CD4-positive, alpha-beta memory T cell (primary cell): ENCODE results near the gene LMNA. TPM values are rescaled to one million over a fixed set of nuclear protein-coding genes. Genes with fewer than 3 reads are reported as not detected.

Source experiments
- CTCF ChIA-PET: fragments of 350-600 bp; sonication (Branson Sonifier 250); formaldehyde crosslinking; loops from one replicate; lab custom pipeline; 2021; ENCODE audit warnings: inconsistent platforms; ENCODE audit not compliant: partially characterized antibody; lab: Charles Lee
- POLR2A ChIA-PET: fragments of 350-600 bp; sonication (Branson Sonifier 250); formaldehyde crosslinking; loops from one replicate; lab custom pipeline; 2021; ENCODE audit not compliant: partially characterized antibody; lab: Charles Lee
- DNase-seq, 5 donors: peaks; one replicate each; pipeline versions ENCODE4 v3.0.0 to v3.0.0-alpha.2; 2020 to 2022; ENCODE audit warnings: mixed read lengths in 1 of 5
- H3K27ac ChIP-seq: one replicate; pipeline ENCODE4 v1.7.0; 2013; ENCODE audit warnings: low read depth, low read length
- H3K27me3 ChIP-seq: 2 replicates; pipeline ENCODE4 v1.7.0; 2013; ENCODE audit warnings: mild to moderate bottlenecking, low read length, moderate library complexity; ENCODE audit not compliant: insufficient read depth
- H3K36me3 ChIP-seq: 2 replicates; pipeline ENCODE4 v1.7.0; 2013; ENCODE audit warnings: mild to moderate bottlenecking, low read length, moderate library complexity; ENCODE audit not compliant: insufficient read depth
- H3K4me1 ChIP-seq: 2 replicates; pipeline ENCODE4 v1.7.0; 2013; ENCODE audit warnings: mild to moderate bottlenecking, low read length, moderate library complexity; ENCODE audit not compliant: insufficient read depth
- H3K4me3 ChIP-seq, 2 donors: one replicate each; pipeline ENCODE4 v1.7.0; 2013; ENCODE audit warnings: low read length in 2 of 2, mild to moderate bottlenecking in 1 of 2
- H3K9me3 ChIP-seq, 2 donors: one replicate each; pipeline ENCODE4 v1.7.0; 2013; ENCODE audit warnings: low read length in 2 of 2, control low read depth in 1 of 2; ENCODE audit not compliant: control insufficient read depth in 1 of 2
- H3K27ac Mint-ChIP-seq, 7 donors: one replicate each; pipeline ENCODE4 v1.8.0; 2020 to 2021; ENCODE audit warnings: mixed read lengths in 7 of 7, mild to moderate bottlenecking in 6 of 7, inconsistent platforms in 3 of 7, moderate library complexity in 3 of 7
- H3K27me3 Mint-ChIP-seq, 2 donors: one replicate each; pipeline ENCODE4 v1.8.0; 2020 to 2021; ENCODE audit warnings: mixed read lengths in 2 of 2
- H3K36me3 Mint-ChIP-seq, 2 donors: one replicate each; pipeline ENCODE4 v1.8.0; 2020 to 2021; ENCODE audit warnings: mixed read lengths in 2 of 2, inconsistent platforms in 1 of 2, mild to moderate bottlenecking in 1 of 2
- H3K4me1 Mint-ChIP-seq, 4 donors: one replicate each; pipeline ENCODE4 v1.8.0; 2020 to 2021; ENCODE audit warnings: mixed read lengths in 4 of 4, mild to moderate bottlenecking in 1 of 4
- H3K4me3 Mint-ChIP-seq, 8 donors: one replicate each; pipeline ENCODE4 v1.8.0; 2020 to 2021; ENCODE audit warnings: mixed read lengths in 8 of 8, mild to moderate bottlenecking in 7 of 8, moderate library complexity in 6 of 8, inconsistent platforms in 3 of 8
- H3K9me3 Mint-ChIP-seq, 8 donors: one replicate each; pipeline ENCODE4 v1.8.0; 2020 to 2021; ENCODE audit warnings: mixed read lengths in 8 of 8, mild to moderate bottlenecking in 5 of 8, inconsistent platforms in 3 of 8, moderate library complexity in 1 of 8
- intact Hi-C: fragments of 100-400 bp; cut with micrococcal nuclease; formaldehyde crosslinking; loops from one replicate; pipeline ENCODE4 v1.15.1; 2023
- polyA plus RNA-seq, 2 donors: library from polyadenylated mRNA; unstranded; fragments of 300-500 nt; fragmentation: Illumina TruSeq; gene quantifications; one replicate each; pipeline ENCODE4 v1.2.3, GENCODE V29; 2021
- total RNA-seq, 2 experiments: library from RNA; stranded (reverse); gene quantifications; one replicate each; pipeline ENCODE4 v1.2.3, GENCODE V29; 2021

LMNA gene
- total and polyA plus RNA-seq, 4 experiments from 2014 or later: 19.1 to 47.1 (median 31.7) TPM

GRCh38 chr1:156135930-156136871 lies 21.7 kb downstream of the LMNA start:
- peak in 1 of 5 donors; percentile 41 for DNase-seq
- no peaks in the 10 kb centered on the region for H3K9me3 ChIP-seq
- H3K27ac Mint-ChIP-seq: peak overlapping the region in 4 of 7 donors; percentile 32 to 97 (median 54)
- H3K4me1 ChIP-seq: no peaks in the 10 kb centered on the region
- intact Hi-C loops: no loop called here
- peaks cover 0 to 14% (median 0%) of the 10 kb centered on the region in 4 donors for H3K4me1 Mint-ChIP-seq
- H3K27me3 ChIP-seq: no peaks in the 10 kb centered on the region
- H3K27me3 Mint-ChIP-seq: no peaks in the 10 kb centered on the region
- peaks cover 31% of the 10 kb centered on the region for H3K36me3 ChIP-seq
- CTCF ChIA-PET: interaction anchor here (0.7 to 13.7 kb wide), 3 partner anchors 40 to 128 kb away, joined by 5 to 716 read pairs (median 5); no protein-coding TSS in a partner anchor
- peak overlapping the region in 2 of 8 donors; percentile 10 to 25 for H3K4me3 Mint-ChIP-seq
- POLR2A ChIA-PET: interaction anchor here (1.8 kb wide), 1 partner anchor 9 kb away, joined by 5 read pairs; no protein-coding TSS in a partner anchor
- H3K4me3 ChIP-seq: no peak overlapping the region
- H3K36me3 Mint-ChIP-seq: peaks cover 8 to 55% of the 10 kb centered on the region in 2 donors
- peaks cover 0 to 8% (median 0%) of the 10 kb centered on the region in 8 donors for H3K9me3 Mint-ChIP-seq
- H3K27ac ChIP-seq: no peak overlapping the region

- H3K4me3 ChIP-seq: no peak overlapping the region
- Mint-ChIP-seq H3K9me3 (peaks cover 0 to 8% (median 0%) of the 10 kb centered on the region in 8 donors), H3K4me3 (no peak overlapping the region), H3K36me3 (peaks cover 8 to 51% of the 10 kb centered on the region in 2 donors), H3K27me3 (no peaks in the 10 kb centered on the region), H3K27ac (peak overlapping the region in 3 of 7 donors; percentile 60 to 86 (median 81)), H3K4me1 (peaks cover 0 to 14% (median 0%) of the 10 kb centered on the region in 4 donors)
- no peaks in the 10 kb centered on the region for H3K27me3 ChIP-seq
- H3K27ac ChIP-seq: no peak overlapping the region
- POLR2A ChIA-PET: interaction anchor here (0.9 to 1.2 kb wide), 2 partner anchors 76 to 115 kb away, joined by 3 read pairs; partner anchors contain the start of gene PMF1
- DNase-seq: peak in 1 of 5 donors; percentile 41
- intact Hi-C loops: no loop called here
- H3K9me3 ChIP-seq: no peaks in the 10 kb centered on the region
- H3K36me3 ChIP-seq: peaks cover 31% of the 10 kb centered on the region
- H3K4me1 ChIP-seq: no peaks in the 10 kb centered on the region
- CTCF ChIA-PET: interaction anchor here (13.7 kb wide), 1 partner anchor 41 kb away, joined by 716 read pairs; no protein-coding TSS in a partner anchor
These were observed 22.5 kb downstream of the LMNA start for GRCh38 chr1:156136970-156137483.

GRCh38 chr1:156138458-156138867 lies 24.0 kb downstream of the LMNA start:
- no peak overlapping the region for H3K4me3 Mint-ChIP-seq

GRCh38 chr1:156140879-156141707 lies 26.6 kb downstream of the LMNA start:
- no peak overlapping the region for H3K27ac ChIP-seq
- H3K27ac Mint-ChIP-seq: peak overlapping the region in 6 of 7 donors; percentile 25 to 88 (median 48)
- H3K4me1 Mint-ChIP-seq: peaks cover 3 to 20% (median 4%) of the 10 kb centered on the region in 4 donors
- peaks cover 8 to 32% of the 10 kb centered on the region in 2 donors for H3K36me3 Mint-ChIP-seq
- H3K4me1 ChIP-seq: peaks cover 5% of the 10 kb centered on the region
- H3K27me3 Mint-ChIP-seq: peaks cover 0 to 2% of the 10 kb centered on the region in 2 donors
- ChIA-PET POLR2A (interaction anchor here (1.2 kb wide), 2 partner anchors 14 to 72 kb away, joined by 3 to 4 read pairs; partner anchors contain the start of gene PMF1), CTCF (interaction anchor here (1.3 to 8.3 kb wide), 5 partner anchors 12 to 178 kb away, joined by 4 to 189 read pairs (median 15); no protein-coding TSS in a partner anchor)
- peak overlapping the region in 2 of 8 donors; percentile 15 to 48 for H3K4me3 Mint-ChIP-seq
- peaks cover 13% of the 10 kb centered on the region for H3K36me3 ChIP-seq
- H3K4me3 ChIP-seq: no peak overlapping the region
- H3K9me3 Mint-ChIP-seq: peaks cover 0 to 9% (median 0%) of the 10 kb centered on the region in 8 donors
- H3K27me3 ChIP-seq: no peaks in the 10 kb centered on the region
- H3K9me3 ChIP-seq: no peaks in the 10 kb centered on the region
- peak in 1 of 5 donors; percentile 54 for DNase-seq
- intact Hi-C loops: no loop called here

More at GRCh38 chr1:156138458-156138867, 24.0 kb downstream of the LMNA start:
- CTCF ChIA-PET: interaction anchor here (1.2 to 13.7 kb wide), 2 partner anchors 42 to 87 kb away, joined by 5 to 716 read pairs; no protein-coding TSS in a partner anchor
- Histone ChIP-seq H3K4me1 (no peaks in the 10 kb centered on the region), H3K36me3 (peaks cover 31% of the 10 kb centered on the region), H3K9me3 (no peaks in the 10 kb centered on the region), H3K27me3 (no peaks in the 10 kb centered on the region), H3K4me3 (no peak overlapping the region), H3K27ac (no peak overlapping the region)
- DNase-seq: peak in 1 of 5 donors; percentile 57
- H3K4me1 Mint-ChIP-seq: peaks cover 0 to 14% (median 0%) of the 10 kb centered on the region in 4 donors
- H3K27ac Mint-ChIP-seq: peak overlapping the region in 1 of 7 donors; percentile 81
- H3K9me3 Mint-ChIP-seq: peaks cover 0 to 8% (median 0%) of the 10 kb centered on the region in 8 donors
- POLR2A ChIA-PET: no interaction called here
- intact Hi-C loops: no loop called here
- no peaks in the 10 kb centered on the region for H3K27me3 Mint-ChIP-seq
- H3K36me3 Mint-ChIP-seq: peaks cover 8 to 49% of the 10 kb centered on the region in 2 donors

GRCh38 chr1:156143765-156144489 lies 29.4 kb downstream of the LMNA start:
- peaks cover 0 to 11% (median 0%) of the 10 kb centered on the region in 8 donors for H3K9me3 Mint-ChIP-seq
- no peaks in the 10 kb centered on the region for H3K36me3 ChIP-seq
- ChIA-PET POLR2A (interaction anchor here (0.6 kb wide), 1 partner anchor 422 kb away, joined by 3 read pairs; no protein-coding TSS in a partner anchor), CTCF (interaction anchor here (2.9 to 8.3 kb wide), 3 partner anchors 15 to 175 kb away, joined by 12 to 189 read pairs (median 28); no protein-coding TSS in a partner anchor)
- peak overlapping the region in 5 of 7 donors; percentile 23 to 83 (median 63) for H3K27ac Mint-ChIP-seq
- no peaks in the 10 kb centered on the region for H3K9me3 ChIP-seq
- peaks cover 8 to 36% (median 13%) of the 10 kb centered on the region in 4 donors for H3K4me1 Mint-ChIP-seq
- peak in 1 of 5 donors; percentile 35 for DNase-seq
- intact Hi-C loops: no loop called here
- peaks cover 0 to 14% of the 10 kb centered on the region in 2 donors for H3K36me3 Mint-ChIP-seq
- H3K27me3 ChIP-seq: no peaks in the 10 kb centered on the region
- peaks cover 0 to 3% of the 10 kb centered on the region in 2 donors for H3K27me3 Mint-ChIP-seq
- no peak overlapping the region for H3K4me3 ChIP-seq
- peak overlapping the region in 1 of 8 donors; percentile 1 for H3K4me3 Mint-ChIP-seq
- peaks cover 11% of the 10 kb centered on the region for H3K4me1 ChIP-seq
- H3K27ac ChIP-seq: no peak overlapping the region
